Measurements from ENCODE around the gene CCDC85A. TPM values are rescaled to one million over a fixed set of nuclear protein-coding genes. Genes with fewer than 3 reads are reported as not detected.

CCDC85A gene
- total and polyA plus RNA-seq, 2 of the 4 experiments (the other 2 are of a cell fraction) = 1.1 to 2.2 TPM

GRCh38 chr2:56198936-56199335 lies 15.1 kb downstream of the CCDC85A start:
- no peak overlapping the region for H2AK5ac ChIP-seq (ENCODE audit: low read depth, low read length)
- H3K14ac ChIP-seq (replicated peaks; ENCODE audit: low read depth, low read length) = no peak overlapping the region
- H4K91ac ChIP-seq (ENCODE audit: insufficient read depth, low read depth, low read length) = no peak overlapping the region
- no peak overlapping the region for H2AK9ac ChIP-seq (replicated peaks; ENCODE audit: low read depth, low read length, poor library complexity)
- no peak overlapping the region for H2BK5ac ChIP-seq (ENCODE audit: low read depth, low read length, poor library complexity, severe bottlenecking)
- H4K20me1 ChIP-seq (ENCODE audit: insufficient read depth, low read length) = no peaks in the 10 kb centered on the region
- H3K27me3 ChIP-seq (ENCODE audit: control insufficient read depth, insufficient read depth, low read length) = no peaks in the 10 kb centered on the region
- no peak overlapping the region for H3K4me3 ChIP-seq (ENCODE audit: insufficient read depth, low read depth, low read length)
- no peak for TF ChIP-seq CTCF (conservative IDR thresholded peaks at IDR 0.05; ENCODE audit: low read depth, low read length)
- TF ChIP-seq CEBPB (IDR thresholded peaks at IDR 0.05; ENCODE audit: low read depth, low read length) = no peak
- TF ChIP-seq NFE2L2 (IDR thresholded peaks at IDR 0.05; ENCODE audit: low read depth, low read length) = no peak
- no peak for TF ChIP-seq FOS (IDR thresholded peaks at IDR 0.05; ENCODE audit: low read depth, low read length)
- no peak for TF ChIP-seq RAD21 (IDR thresholded peaks at IDR 0.05; ENCODE audit: low read length)
- H2AFZ ChIP-seq (replicated peaks; ENCODE audit: low read length, poor library complexity) = no peak overlapping the region
- ATAC-seq (ENCODE audit: low read depth) (no peak), DNase-seq (no peak)
- no peak overlapping the region for H3K23ac ChIP-seq (ENCODE audit: low read depth, low read length)
- no peak overlapping the region for H2BK20ac ChIP-seq (ENCODE audit: low read depth, low read length)
- no peaks in the 10 kb centered on the region for H3K9me3 ChIP-seq (ENCODE audit: control insufficient read depth, insufficient read depth, low read length)
- no peak overlapping the region for H4K5ac ChIP-seq (ENCODE audit: low read depth, low read length)
- H3K9ac ChIP-seq (ENCODE audit: low read depth, low read length) = no peak overlapping the region
- H3K79me1 ChIP-seq (ENCODE audit: low read depth in 1 of 2, low read length in 2 of 2) = no peaks in the 10 kb centered on the region
- no CpG with 5 or more reads among the region's 1 CpG for WGBS, 2 experiments (ENCODE audit: extremely low coverage in 2 of 2, insufficient read length in 1 of 2)
- H3K4me1 ChIP-seq (ENCODE audit: control insufficient read depth, insufficient read depth, low read length) = no peaks in the 10 kb centered on the region
- no peak overlapping the region for H3K27ac ChIP-seq (ENCODE audit: insufficient read depth, low read length)
- no peak overlapping the region for H3K18ac ChIP-seq (ENCODE audit: low read depth, low read length)
- POLR2A ChIA-PET (ENCODE audit: unreplicated experiment) = no interaction called here
- H2BK15ac ChIP-seq (ENCODE audit: low read depth, low read length) = no peak overlapping the region
- intact Hi-C loops (cut with micrococcal nuclease) = no loop called here
- in situ Hi-C loops (cut with MboI; ENCODE audit: low sequenced_read_pairs) = loop anchor here (25.0 kb wide), 1 partner anchor 538 kb away; no protein-coding TSS in a partner anchor
- no peak overlapping the region for H3K4ac ChIP-seq (ENCODE audit: low read depth, low read length)
- no peak overlapping the region for H4K8ac ChIP-seq (ENCODE audit: low read depth in 2 of 2, low read length in 2 of 2)
- no peak overlapping the region for H3K56ac ChIP-seq (ENCODE audit: extremely low read depth, insufficient read depth, low read length)
- BruUV-seq (replicated peaks) = no TSS peak
- dilution Hi-C loops (cut with HindIII; ENCODE audit: low sequenced_read_pairs, unreplicated experiment) = no loop called here
- no peaks in the 10 kb centered on the region for H3K36me3 ChIP-seq (ENCODE audit: control insufficient read depth, insufficient read depth, low read length)
- no peaks in the 10 kb centered on the region for H3K9me1 ChIP-seq (ENCODE audit: insufficient read depth, low read length)
- H2BK120ac ChIP-seq (ENCODE audit: low read depth, low read length) = no peak overlapping the region
- no peak overlapping the region for H3K4me2 ChIP-seq (ENCODE audit: low read depth, low read length)
- CTCF ChIA-PET = interaction anchor here (0.8 to 1.0 kb wide), 2 partner anchors 11 to 15 kb away, joined by 3 read pairs; partner anchors contain the start of gene CCDC85A

Data from IMR-90 (cell line).